ENCODE measurements around the gene PDE4D. TPM values are rescaled to one million over a fixed set of nuclear protein-coding genes. Genes with fewer than 3 reads are reported as not detected.
A peak's percentile ranks its signal among the peaks of the same experiment; 100 is the strongest.

The PDE4D gene
- total RNA-seq, 1 donor from 2014 or later, result 6.8 TPM

DNA sequence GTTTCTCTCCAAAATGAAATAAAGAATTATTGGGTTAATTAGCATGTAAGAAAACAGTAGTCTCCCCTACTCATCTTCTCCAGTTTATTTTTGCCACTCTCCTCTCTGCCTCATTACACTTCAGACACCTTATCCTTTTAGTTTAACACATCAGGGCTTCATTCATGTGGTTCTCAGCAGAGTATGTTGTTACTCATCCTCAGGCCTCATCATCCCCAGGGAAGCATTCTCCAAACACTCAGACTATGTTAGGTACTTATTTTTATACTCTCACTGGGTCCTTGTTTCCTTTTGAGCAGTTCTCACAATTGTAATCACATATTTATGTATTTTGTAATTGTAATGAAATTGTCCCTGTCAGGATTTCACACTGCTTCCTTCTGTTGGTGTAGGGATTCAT lies 470.5 kb downstream of the PDE4D start:
- Histone ChIP-seq H3K4me3 (ENCODE audit: low read depth, low read length) (no peak overlapping the region), H3K36me3 (ENCODE audit: control insufficient read depth, insufficient read depth, low read length) (no peaks in the 10 kb centered on the region), H3K27me3 (ENCODE audit: control insufficient read depth, insufficient read depth, low read length) (no peaks in the 10 kb centered on the region)
- DNase-seq (ENCODE audit: low read depth), result no peak
- no peak for FAIRE-seq
- TF ChIP-seq, protein P1, sequence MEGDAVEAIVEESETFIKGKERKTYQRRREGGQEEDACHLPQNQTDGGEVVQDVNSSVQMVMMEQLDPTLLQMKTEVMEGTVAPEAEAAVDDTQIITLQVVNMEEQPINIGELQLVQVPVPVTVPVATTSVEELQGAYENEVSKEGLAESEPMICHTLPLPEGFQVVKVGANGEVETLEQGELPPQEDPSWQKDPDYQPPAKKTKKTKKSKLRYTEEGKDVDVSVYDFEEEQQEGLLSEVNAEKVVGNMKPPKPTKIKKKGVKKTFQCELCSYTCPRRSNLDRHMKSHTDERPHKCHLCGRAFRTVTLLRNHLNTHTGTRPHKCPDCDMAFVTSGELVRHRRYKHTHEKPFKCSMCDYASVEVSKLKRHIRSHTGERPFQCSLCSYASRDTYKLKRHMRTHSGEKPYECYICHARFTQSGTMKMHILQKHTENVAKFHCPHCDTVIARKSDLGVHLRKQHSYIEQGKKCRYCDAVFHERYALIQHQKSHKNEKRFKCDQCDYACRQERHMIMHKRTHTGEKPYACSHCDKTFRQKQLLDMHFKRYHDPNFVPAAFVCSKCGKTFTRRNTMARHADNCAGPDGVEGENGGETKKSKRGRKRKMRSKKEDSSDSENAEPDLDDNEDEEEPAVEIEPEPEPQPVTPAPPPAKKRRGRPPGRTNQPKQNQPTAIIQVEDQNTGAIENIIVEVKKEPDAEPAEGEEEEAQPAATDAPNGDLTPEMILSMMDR (IDR thresholded peaks at IDR 0.05; ENCODE audit: insufficient read depth, low read length, severe bottlenecking), result no peak

DNA sequence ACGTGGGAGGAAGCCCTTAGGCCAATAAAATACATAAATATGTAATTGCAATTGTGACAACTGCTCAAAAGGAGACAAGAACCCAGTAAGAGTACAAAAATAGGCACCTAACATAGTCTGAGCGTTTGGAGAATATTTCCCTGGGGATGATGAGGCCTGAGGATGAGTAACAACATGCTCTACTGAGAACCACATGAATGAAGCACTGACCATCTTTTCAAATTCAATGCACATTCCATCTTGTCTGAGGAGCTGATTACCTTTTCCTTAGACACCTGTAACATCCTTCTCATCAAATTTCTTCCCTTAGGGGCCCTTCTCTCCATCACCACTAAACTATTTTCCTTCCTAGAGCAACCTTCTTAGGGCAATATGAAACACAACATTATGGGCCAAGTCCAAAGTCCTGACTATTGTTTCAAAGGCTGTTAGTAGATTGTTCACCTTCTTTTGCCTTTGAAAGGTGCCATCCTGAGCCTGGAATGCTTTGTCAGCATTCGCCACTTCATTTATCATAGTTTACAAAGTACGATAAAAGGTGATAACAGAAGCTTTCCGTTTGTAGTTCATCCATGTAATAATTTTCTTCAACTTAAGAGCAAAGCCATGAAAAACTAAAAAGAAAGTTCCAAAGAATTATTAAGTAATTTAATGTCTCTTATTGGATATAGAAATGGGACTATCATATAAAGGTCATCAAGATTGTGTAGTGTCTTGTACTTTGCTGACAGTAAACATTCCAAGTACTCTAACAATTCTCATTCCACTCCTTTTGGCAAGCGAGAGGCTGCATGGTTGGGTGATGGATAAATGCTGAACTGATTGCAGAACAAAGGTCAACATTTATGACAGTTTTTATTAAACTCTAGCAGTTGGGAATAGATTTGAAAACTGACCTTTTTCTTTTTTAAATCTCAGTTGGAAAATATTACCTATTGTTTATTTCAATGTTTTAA lies 471.3 kb downstream of the PDE4D start:
- DNase-seq (ENCODE audit: low read depth) (no peak), FAIRE-seq (no peak)
- TF ChIP-seq, protein P1 (IDR thresholded peaks at IDR 0.05; ENCODE audit: insufficient read depth, low read length, severe bottlenecking), result no peak
- no peak overlapping the region for H3K4me3 ChIP-seq (ENCODE audit: low read depth, low read length)
- no peaks in the 10 kb centered on the region for H3K36me3 ChIP-seq (ENCODE audit: control insufficient read depth, insufficient read depth, low read length)
- H3K27me3 ChIP-seq (ENCODE audit: control insufficient read depth, insufficient read depth, low read length), result no peaks in the 10 kb centered on the region

DNA sequence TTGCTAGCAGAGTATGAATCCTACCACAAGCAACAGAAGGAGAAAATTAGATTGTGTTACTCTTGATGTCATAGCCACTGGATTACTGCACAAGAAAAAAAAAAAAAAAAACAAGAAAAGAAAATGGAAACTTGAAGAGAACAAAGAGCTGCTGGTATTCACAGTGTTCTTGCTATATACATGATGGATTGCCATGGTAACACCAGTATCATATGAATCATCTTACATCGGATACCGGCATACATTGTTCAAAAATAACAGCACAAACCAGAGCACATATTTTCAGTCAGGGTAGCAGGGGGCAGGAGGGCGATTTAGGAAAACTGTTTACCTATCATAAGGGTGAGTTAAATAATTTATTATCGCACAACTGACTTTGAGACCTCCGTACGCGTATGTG lies 472.9 kb downstream of the PDE4D start:
- Histone ChIP-seq H3K27me3 (ENCODE audit: control insufficient read depth, insufficient read depth, low read length) (no peaks in the 10 kb centered on the region), H3K36me3 (ENCODE audit: control insufficient read depth, insufficient read depth, low read length) (no peaks in the 10 kb centered on the region), H3K4me3 (ENCODE audit: low read depth, low read length) (no peak overlapping the region)
- TF ChIP-seq, protein P1 (IDR thresholded peaks at IDR 0.05; ENCODE audit: insufficient read depth, low read length, severe bottlenecking), result no peak
- FAIRE-seq (no peak), DNase-seq (ENCODE audit: low read depth) (no peak)

DNA sequence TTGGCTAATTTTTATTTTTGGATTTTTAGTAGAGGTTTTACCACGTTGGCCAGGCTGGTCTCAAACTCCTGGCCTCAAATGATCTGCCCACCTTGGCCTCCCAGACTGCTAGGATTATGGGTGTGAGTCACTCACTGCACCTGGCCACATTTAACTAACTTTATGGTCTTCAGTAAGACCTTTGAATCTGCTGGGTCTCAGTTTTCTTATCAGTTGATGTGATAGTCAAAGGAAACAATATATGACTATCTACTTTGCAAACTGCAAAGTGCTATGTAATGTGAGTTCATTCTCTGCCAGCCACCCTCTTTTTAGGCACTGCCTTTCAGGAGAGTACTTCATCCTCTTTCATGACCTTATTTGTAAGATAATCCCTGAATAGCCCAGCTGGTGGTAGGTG lies 474.7 kb downstream of the PDE4D start:
- FAIRE-seq, result no peak
- TF ChIP-seq, protein P1 (IDR thresholded peaks at IDR 0.05; ENCODE audit: insufficient read depth, low read length, severe bottlenecking), result no peak
- H3K4me3 ChIP-seq (ENCODE audit: low read depth, low read length), result no peak overlapping the region

DNA sequence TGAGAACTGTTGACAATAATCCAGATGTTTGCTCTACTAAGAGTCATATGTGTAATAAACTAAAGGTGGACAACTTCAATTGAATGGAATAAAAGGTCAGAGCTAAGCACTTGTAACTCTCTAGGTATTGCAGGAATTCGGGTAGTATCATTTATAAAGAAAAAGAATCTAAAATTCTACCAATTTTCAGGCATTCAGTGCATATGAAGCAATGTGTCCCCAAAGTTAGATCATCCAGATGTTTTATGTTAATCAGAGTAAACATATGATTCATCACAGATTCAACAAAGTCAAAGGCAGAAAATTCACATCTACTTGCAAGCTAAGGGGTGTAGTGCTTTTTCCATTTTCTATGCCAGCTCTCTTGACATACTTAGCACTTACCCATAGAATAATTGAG lies 477.1 kb downstream of the PDE4D start:
- no peak for FAIRE-seq
- TF ChIP-seq, protein P1 (IDR thresholded peaks at IDR 0.05; ENCODE audit: insufficient read depth, low read length, severe bottlenecking), result no peak
- H3K36me3 ChIP-seq (ENCODE audit: control insufficient read depth, insufficient read depth, low read length), result no peaks in the 10 kb centered on the region
- H3K27me3 ChIP-seq (ENCODE audit: control insufficient read depth, insufficient read depth, low read length), result no peaks in the 10 kb centered on the region
- peak; percentile 65 for DNase-seq (ENCODE audit: low read depth)
- H3K4me3 ChIP-seq (ENCODE audit: low read depth, low read length), result no peak overlapping the region

More for the DNA sequence above, 474.7 kb downstream of the PDE4D start:
- no peak for DNase-seq (ENCODE audit: low read depth)
- no peaks in the 10 kb centered on the region for H3K36me3 ChIP-seq (ENCODE audit: control insufficient read depth, insufficient read depth, low read length)
- H3K27me3 ChIP-seq (ENCODE audit: control insufficient read depth, insufficient read depth, low read length), result no peaks in the 10 kb centered on the region

All from bronchial epithelial cell (primary cell).